NCI-H2196 (cell line): Measurements from ENCODE around the gene TSSC4.

ENCODE experiments used
- DNase-seq: peaks from one replicate; lab custom pipeline; 2025; ENCODE audit not compliant: unreplicated experiment; lab: John Stamatoyannopoulos, UW

TSSC4 gene

GRCh38 chr11:2431395-2431794, 30.8 kb downstream of the TSSC4 start:
- DNase-seq = no peak

GRCh38 chr11:2432171-2432621, 31.6 kb downstream of the TSSC4 start:
- no peak for DNase-seq

GRCh38 chr11:2432628-2433071, 32.1 kb downstream of the TSSC4 start:
- no peak for DNase-seq

GRCh38 chr11:2433106-2433925, 32.8 kb downstream of the TSSC4 start:
- DNase-seq = no peak

GRCh38 chr11:2434008-2434407, 33.5 kb downstream of the TSSC4 start:
- no peak for DNase-seq

GRCh38 chr11:2434506-2435255, 34.1 kb downstream of the TSSC4 start:
- no peak for DNase-seq

- no peak for DNase-seq
Measured at GRCh38 chr11:2435288-2436012, 34.9 kb downstream of the TSSC4 start.

- no peak for DNase-seq
Measured at GRCh38 chr11:2436013-2436520, 35.5 kb downstream of the TSSC4 start.

- no peak for DNase-seq
Measured at GRCh38 chr11:2436521-2437031, 36.0 kb downstream of the TSSC4 start.

GRCh38 chr11:2437516-2437915, 37.0 kb downstream of the TSSC4 start:
- DNase-seq = no peak

- DNase-seq = no peak
Measured at GRCh38 chr11:2439820-2440219, 39.3 kb downstream of the TSSC4 start.

- DNase-seq = no peak
Measured at GRCh38 chr11:2440646-2441045, 40.1 kb downstream of the TSSC4 start.

GRCh38 chr11:2441171-2441570, 40.6 kb downstream of the TSSC4 start:
- no peak for DNase-seq

GRCh38 chr11:2442589-2442988, 42.0 kb downstream of the TSSC4 start:
- DNase-seq = peak; percentile 30

GRCh38 chr11:2443406-2443805, 42.9 kb downstream of the TSSC4 start:
- no peak for DNase-seq

GRCh38 chr11:2443881-2444820, 43.6 kb downstream of the TSSC4 start, which contains the start of gene TRPM5:
TRPM5 (minus strand) TSS chr11:2444514; CDS start chr11:2423036, 21,478 bp downstream.
- no peak for DNase-seq

- peak; percentile 76 for DNase-seq
Measured at GRCh38 chr11:2444821-2445745, 44.5 kb downstream of the TSSC4 start, which contains the start of gene KCNQ1. KCNQ1 (plus strand) TSS chr11:2445008; CDS start chr11:2445099, 91 bp downstream.

- DNase-seq = no peak
Measured at GRCh38 chr11:2445746-2446551, 45.4 kb downstream of the TSSC4 start.
